HFF-Myc (cell line): Measurements from ENCODE around the gene CHML.

Source experiments
- DNase-seq: peaks from one replicate; pipeline ENCODE4 v3.0.0-alpha.2; 2011; ENCODE audit warnings: low read depth; ENCODE audit errors: extremely low read depth
- H3K4me3 ChIP-seq: replicated peaks from 2 replicates; pipeline ENCODE4 v1.5.1; 2011; ENCODE audit warnings: low read depth, mild to moderate bottlenecking, control low read depth, low read length
- TF ChIP-seq, protein P1 (sequence below): IDR thresholded peaks from 2 replicates; pipeline ENCODE4 v1.5.1; 2012; ENCODE audit warnings: mild to moderate bottlenecking, low read depth, low read length, control low read depth; ENCODE audit errors: missing control alignments

The CHML gene

GRCh38 chr1:241645199-241645598, 5.0 kb upstream of the CHML start:
- H3K4me3 ChIP-seq, result no peak overlapping the region
- DNase-seq, result no peak
- TF ChIP-seq, protein P1, sequence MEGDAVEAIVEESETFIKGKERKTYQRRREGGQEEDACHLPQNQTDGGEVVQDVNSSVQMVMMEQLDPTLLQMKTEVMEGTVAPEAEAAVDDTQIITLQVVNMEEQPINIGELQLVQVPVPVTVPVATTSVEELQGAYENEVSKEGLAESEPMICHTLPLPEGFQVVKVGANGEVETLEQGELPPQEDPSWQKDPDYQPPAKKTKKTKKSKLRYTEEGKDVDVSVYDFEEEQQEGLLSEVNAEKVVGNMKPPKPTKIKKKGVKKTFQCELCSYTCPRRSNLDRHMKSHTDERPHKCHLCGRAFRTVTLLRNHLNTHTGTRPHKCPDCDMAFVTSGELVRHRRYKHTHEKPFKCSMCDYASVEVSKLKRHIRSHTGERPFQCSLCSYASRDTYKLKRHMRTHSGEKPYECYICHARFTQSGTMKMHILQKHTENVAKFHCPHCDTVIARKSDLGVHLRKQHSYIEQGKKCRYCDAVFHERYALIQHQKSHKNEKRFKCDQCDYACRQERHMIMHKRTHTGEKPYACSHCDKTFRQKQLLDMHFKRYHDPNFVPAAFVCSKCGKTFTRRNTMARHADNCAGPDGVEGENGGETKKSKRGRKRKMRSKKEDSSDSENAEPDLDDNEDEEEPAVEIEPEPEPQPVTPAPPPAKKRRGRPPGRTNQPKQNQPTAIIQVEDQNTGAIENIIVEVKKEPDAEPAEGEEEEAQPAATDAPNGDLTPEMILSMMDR, result no peak

- TF ChIP-seq, protein P1, result no peak
- H3K4me3 ChIP-seq, result no peak overlapping the region
- no peak for DNase-seq
Observed at GRCh38 chr1:241644259-241644658, 4.1 kb upstream of the CHML start.

DNA sequence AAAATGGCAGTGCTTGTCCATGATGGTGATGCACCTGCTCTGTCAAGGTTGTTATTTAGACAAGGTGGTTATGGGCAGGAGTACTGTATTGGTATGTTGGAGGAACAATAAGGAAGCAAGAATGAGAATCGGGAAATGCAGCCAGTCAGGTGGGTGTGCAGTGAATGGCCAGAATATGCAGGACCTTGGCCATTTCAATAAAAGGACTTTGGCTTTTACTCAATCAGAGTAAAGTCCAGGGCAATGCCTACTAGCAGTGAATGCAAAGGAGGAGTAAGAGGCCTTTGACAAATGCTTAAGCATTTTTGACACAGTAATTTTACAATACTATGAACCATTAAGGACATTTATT, 2.4 kb upstream of the CHML start:
- TF ChIP-seq, protein P1, result no peak
- no peak for DNase-seq
- no peak overlapping the region for H3K4me3 ChIP-seq

GRCh38 chr1:241641773-241642592, 1.8 kb upstream of the CHML start:
- no peak overlapping the region for H3K4me3 ChIP-seq
- DNase-seq, result no peak
- TF ChIP-seq, protein P1, result no peak

GRCh38 chr1:241640867-241641622, 876 bp upstream of the CHML start:
- TF ChIP-seq, protein P1, result no peak
- DNase-seq, result no peak
- peak overlapping the region; percentile 34; the same call in 1 of the 2 replicates for H3K4me3 ChIP-seq

GRCh38 chr1:241639623-241640148, 483 bp downstream of the CHML start:
- TF ChIP-seq, protein P1, result no peak
- peak overlapping the region; percentile 83 for H3K4me3 ChIP-seq
- no peak for DNase-seq
